GOT3 (cell line): ENCODE results near the gene ASPG.

Source experiments
- DNase-seq: peaks from one replicate; lab custom pipeline; 2025; ENCODE audit warnings: mixed read lengths; lab: John Stamatoyannopoulos, UW

Gene ASPG

DNA sequence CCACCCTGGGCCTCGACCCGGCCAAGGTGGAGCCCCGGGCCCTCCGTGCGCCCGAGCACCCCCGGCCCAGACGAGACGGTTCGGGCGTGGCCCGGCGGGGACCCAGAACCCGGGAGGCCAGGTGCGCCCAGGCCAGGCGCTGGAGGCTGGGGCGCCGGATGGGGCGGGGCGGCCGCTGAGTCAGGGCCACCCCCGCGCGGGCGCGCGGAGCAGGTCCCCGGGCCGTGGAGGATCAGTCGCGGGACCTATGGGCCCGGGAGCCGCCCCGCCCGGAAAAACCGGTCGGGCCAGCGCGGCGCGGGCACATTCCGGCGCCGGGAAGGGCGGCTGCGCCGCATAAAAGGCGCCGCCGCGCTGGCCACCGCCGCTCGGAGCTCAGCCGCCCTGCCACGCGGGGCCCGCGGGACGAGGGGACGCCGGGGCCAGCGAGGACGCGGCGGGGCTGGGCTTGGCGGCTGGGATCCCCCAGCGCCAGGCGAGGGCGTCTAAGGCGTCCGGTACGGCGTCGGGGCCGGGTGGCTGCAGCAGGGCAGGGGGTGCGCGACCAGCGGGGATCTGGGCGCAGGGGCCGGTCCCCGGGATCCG is 31.3 kb downstream of the ASPG start:
- DNase-seq: no peak

DNA sequence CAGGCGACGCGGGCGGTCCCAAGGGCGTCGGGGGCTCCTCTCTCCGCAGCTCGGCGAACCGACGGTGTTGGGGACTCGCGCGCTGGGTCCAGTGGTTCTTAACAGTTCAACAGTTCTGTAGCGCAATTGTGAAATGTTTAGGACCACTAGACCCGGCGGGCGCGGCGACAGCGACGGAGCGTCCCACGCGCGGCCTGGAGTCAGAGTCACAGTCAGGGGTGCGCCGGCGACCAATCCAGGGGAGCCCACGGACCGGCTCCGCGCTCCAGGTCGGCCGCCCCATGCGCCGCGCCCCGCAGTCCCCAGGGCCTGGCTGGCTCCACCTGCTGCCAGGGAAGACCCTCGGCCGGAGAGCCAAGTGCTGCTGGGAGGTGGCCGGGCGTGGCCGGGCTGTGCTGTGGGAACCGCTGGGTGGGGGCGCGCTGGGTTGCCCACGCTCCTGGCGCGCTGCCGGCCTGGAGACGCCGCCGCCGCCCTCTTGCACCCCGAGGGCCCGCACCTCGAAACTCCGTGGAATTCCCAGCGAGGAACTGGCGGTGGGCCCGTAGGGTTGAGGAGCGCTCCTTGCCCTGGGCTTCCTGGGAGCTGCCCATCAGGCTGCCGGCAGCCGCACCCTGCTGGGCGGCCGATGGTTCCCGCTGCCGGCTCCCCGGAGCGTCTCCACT is 32.0 kb downstream of the ASPG start:
- no peak for DNase-seq

DNA sequence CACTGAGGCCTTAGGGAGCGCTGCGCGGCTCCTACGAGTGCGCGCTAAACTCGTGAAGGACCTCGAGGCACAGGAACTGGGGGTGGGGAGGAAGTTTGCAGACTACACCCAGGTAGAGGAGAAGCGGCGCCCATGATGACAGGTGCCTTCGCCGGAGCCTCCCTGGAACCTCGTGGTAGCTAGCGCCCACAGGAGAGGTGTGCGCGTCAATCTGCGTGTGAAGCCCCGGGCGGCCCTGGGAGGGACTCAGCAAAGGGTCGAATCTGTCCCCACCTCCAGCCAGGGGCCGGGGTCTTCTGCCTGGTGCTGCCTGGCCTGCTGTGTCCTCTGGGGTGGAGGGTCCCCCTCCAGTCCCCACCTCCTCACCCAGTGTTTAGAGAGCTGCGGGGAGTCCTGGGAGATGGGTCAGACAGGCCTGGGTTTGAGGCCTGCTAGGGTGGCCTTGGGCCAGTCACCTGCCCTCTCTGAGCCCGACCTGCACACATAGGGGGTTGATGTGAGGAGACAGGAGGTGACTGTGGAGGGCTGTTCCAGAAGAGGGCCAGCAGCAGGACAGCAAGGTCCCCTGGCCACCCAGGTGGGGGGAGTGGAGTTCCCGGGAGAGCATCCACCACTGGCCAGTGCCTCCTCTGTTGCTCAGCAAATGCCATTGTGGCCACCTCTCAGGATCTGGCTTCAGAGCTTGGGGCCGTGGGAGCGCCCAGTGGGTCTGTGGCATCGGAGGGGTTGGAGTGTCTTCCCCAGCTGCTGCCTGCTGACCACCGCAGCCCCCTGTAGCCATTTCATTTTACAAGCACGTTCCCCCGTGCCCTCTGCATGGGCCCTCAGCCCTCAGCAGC is 32.7 kb downstream of the ASPG start:
- DNase-seq: no peak

DNA sequence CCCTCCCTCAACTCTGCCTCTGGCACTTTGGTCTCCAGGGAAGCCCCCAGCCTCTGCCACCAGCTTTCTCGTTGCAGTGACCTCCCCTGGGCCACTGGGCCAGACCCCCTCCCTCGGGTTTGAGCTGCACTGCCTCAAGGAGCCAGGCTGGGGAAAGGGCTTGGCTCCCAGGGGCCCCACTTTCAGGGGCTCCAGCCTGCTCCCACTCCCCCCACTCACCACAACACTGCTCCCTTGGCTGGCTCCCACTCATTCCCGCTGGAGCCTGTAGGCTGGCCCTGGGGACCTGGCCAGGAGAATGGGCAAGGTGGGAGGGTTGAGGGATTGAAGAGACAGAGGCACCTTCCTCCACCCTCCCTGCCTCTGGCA is 33.6 kb downstream of the ASPG start:
- no peak for DNase-seq

DNA sequence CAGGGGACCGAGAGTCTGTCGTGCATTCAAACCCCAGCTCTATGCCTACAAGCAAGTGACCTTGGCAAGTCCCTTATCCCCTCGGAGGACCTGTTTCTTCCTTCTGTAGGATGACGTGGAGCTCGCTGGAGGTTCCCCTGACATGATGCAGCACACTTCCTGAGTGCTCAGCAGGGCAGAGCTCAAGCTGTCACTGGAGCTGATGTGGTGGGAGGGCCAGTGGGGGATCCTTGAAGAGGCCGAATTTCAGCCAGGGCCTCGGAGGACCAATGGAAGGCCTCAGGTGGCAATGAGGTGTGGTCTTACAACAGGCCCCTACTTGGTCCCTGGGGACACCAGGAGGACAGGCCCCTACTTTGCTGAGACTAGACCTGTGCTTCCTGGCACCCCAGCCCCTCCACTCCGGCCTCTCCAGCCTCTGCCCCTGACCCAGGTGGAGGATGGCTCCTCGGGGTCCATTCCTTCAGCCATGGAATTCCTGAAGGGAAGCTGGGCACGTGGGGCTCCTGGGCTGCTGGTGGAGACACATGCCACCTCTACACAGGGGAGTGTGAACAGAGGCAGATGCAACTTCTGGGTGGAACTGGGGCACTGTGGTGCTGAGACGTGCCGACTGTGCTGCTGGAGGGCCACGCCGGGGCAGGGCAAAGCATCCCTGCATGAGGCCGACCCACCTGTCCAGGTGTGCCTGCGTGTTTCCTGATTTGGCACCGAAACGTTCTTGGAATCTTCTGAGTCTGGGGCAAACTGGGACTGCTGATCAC is 34.2 kb downstream of the ASPG start:
- DNase-seq: no peak

DNA sequence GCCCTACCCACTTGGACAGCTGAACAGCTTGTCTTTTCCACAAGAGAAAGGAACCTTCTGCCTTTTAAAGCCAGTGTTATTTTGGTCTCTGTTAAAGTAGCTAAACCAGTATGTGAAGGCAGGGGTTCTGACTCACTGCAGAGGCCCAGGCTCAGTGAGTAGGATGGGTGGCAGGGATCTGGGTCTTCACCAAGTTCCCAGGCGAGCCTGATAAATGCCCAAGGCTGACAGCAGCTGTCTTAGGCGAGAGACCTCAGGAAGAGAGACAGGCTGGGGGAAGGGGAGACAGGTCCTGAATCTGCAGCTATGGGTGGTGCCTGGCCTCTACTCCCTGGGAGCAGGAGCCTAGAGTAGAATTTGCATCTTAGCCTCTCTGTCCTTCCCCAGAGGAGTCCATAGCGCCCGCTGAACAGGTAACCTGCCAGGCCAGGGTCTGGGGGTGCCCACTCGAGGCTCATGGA is 34.8 kb downstream of the ASPG start:
- no peak for DNase-seq

DNA sequence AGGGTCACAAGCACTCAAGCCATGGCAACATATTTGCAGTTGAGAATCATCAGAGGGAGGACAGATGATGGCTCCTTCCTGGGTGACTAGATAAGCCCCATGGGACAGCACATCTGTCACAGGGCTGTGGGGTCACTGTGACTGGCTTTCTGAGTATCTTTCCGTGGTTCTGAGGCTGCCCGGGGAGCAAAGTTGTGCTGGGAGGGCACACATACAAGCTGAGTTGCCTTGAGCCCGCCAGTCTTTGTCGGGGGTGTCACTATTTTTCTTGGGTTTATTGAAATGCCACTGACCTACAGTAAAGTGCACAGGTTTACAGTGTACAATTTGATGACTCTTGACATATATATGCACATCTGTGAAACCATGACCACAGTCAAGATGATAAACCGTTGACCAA is 35.6 kb downstream of the ASPG start:
- DNase-seq: no peak

DNA sequence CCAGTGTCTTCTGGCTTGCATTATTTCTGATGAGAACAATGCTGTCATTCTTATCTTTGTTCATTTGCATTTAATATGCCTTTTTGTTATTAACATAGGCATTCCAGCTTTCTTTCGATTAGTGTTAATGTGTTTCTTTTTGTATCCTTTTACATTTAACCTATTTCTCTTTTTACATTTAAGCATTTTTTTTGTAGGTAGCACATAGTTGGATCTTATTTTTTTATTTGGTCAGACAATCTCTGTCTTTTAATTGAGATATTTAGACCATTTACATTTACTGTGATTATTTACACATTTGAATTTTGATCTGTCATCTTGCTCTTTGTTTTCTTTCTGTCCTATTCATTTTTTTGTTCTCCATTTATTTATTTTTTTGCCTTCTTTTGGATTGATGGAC is 38.4 kb downstream of the ASPG start:
- no peak for DNase-seq

DNA sequence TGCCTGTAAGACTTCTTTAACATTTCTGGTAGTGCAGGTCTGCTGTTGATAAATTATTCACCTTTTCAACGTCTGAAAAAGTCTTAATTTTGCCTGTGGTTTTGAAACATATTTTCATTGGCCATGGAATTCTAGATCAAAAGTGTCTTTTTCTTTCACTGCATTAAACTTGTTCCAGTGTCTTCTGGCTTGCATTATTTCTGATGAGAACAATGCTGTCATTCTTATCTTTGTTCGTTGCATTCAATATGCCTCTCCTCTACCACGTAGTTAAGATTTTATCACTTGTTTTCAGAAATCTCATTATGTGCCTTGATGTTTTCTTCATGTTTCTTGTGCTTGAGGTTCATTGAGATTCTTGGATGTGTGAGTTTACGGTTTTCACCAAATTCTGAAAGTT is 39.5 kb downstream of the ASPG start:
- DNase-seq: no peak

DNA sequence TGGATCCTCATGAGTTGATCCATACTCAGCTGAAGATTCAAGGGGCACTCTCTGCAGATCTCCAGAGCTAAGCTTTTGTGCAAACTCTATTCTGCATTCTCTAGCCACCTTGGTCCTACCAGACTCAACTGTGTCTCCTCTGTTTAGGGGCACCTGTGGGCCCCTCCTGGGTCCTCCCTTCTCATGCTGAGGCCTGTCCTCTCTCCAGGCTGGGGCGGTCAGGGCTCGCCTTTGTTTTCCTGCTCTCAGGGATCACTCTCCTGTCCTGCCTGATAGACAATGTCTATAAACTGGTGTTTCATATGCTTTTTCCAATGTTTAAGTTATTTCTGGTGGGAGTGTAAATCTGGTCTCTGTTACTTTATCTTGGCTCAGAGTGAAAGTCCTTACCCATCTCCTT is 41.3 kb downstream of the ASPG start:
- no peak for DNase-seq

DNA sequence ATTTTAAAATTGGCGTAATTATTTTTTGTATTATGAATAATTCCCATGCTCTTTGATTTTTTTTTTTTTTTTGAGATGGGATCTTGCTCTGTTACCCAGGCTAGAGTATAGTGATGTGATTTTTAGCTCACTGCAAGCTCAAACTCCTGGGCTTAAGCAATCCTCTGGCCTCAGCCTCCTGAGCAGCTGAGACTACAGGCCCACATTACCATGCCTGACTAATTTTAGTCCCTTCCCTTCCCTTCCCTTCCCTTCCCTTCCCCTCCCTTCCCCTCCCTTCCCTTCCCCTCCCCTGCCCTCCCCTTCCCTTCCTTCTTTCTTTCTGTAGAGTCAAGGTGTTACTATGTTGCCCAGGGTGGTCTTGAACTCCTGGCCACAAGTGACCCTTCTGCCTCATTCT is 43.5 kb downstream of the ASPG start:
- DNase-seq: no peak

DNA sequence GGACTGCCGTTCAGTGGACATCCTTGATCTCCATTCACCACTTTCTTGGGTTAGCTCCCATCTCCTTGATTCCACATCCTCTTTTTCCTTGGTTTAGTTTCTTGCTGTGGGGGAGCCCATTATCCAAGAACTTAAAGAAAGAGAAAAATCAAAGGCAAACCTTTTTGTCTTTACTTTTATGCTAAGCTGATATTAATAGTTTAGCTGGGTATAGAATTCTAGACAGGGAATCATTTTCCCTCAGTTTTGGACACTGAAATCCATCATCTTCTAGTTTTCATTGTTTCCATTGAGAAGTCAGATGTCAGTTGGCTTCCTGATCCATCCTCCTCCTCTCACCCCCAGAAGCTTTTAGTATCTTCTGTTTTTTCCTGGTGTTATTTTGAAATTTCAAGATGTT is 44.1 kb downstream of the ASPG start:
- no peak for DNase-seq

DNA sequence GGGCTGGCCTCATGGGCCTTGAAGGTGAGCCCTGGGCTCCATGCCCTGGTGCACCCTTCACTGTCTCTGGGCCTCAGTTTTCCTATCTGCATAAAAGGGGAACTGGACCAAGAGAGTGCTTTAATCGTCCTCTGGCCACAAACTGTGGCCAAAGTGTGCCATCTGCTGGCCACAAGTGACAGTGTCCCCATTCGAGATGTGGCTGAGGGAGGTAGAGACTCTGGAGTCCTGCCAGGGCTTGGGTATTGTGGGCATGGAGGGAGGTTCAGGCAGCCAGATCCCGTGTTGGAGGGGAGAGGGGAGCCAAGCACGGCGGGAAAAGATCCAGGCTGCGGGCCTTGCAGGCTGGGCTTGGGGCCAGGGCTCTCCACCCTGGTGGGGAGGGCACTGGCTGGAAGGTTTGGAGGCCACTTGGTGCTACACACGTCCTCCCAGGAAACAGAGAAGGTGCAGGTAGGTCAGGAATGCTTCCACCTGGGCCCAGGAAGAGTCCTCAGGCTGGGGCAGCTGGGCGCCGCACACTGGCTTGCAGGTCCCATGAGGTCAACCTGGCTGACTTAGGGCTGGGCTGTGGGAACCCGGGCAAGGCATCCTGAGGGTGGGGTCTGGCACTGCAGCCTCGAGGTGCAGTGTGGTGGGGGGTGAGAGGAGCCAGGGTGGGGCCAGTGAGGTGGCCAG is 45.6 kb downstream of the ASPG start:
- no peak for DNase-seq

DNA sequence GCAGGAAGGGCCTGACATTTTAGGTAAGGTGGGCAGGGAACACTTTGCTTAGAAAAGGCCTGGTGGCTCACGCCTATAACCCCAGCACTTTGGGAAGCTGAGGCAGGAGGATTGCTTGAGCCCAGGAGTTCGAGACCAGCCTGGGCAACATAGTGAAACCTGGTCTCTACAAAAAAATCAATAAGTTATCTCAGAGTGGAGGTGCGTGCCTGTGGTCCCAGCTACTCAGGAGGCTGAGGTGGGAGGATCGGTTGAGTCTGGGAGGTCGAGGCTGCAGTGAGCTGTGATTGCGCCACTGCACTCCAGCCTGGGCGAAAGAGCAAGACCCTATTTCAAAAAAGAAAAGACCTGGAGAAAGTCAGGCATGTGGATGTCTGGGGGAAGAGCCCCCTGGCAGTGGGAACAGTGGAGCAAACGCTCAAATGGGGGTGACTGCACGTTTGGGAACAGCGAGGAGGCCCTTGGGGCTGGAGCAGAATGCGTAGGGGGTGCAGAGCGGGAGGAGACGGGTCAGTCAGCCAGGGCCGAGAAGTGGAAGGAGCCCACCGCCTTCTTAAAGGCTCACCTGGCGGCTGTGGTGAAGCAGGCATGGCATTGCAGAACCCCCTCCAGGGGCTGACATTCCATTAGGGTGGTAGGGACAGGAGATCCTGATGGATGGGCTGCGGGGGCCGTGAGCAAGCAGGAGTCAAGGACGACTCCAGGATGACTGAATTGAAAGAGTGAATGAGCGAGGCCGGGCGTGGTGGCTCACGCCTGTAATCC is 46.6 kb downstream of the ASPG start:
- DNase-seq: no peak

DNA sequence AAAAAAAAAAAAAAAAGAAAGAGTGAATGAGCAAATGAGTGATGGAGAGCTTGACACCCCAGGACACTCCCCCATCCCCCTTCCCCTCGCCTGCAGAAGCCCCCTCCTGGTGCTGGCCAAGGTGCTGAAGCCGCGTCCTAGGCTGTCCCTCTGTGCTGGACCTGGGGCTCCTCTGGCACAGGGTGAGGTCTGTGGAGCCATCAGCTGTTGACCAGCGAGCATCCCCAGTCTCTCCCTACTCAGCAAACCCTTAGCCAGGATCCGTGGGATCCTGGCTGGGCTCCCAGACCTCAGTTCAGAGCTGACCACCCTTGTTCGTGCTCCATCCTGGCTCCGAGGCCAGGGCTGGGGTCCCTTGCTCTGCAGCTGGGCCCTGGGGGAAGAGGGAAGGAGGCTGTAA is 47.5 kb downstream of the ASPG start:
- DNase-seq: no peak

DNA sequence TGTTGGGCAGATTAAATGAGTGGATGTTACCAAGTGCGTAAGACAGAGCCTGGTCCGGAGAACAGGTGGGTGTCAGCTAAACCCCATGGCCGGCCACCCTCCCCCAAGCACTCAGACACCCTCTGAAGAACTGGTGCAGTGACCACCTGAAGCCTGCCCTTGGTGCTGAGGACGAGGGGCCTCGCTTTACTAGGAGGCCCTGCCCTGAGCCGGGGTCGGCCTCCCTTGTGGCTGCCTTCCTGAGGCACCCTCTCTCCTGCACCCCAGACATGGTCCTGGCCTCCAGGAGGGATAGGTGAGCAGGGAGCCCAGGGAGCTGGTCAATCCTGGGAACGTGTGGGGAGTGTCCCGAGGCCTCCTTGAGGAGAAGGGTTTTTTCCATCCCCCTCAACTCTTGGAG is 48.0 kb downstream of the ASPG start:
- no peak for DNase-seq

DNA sequence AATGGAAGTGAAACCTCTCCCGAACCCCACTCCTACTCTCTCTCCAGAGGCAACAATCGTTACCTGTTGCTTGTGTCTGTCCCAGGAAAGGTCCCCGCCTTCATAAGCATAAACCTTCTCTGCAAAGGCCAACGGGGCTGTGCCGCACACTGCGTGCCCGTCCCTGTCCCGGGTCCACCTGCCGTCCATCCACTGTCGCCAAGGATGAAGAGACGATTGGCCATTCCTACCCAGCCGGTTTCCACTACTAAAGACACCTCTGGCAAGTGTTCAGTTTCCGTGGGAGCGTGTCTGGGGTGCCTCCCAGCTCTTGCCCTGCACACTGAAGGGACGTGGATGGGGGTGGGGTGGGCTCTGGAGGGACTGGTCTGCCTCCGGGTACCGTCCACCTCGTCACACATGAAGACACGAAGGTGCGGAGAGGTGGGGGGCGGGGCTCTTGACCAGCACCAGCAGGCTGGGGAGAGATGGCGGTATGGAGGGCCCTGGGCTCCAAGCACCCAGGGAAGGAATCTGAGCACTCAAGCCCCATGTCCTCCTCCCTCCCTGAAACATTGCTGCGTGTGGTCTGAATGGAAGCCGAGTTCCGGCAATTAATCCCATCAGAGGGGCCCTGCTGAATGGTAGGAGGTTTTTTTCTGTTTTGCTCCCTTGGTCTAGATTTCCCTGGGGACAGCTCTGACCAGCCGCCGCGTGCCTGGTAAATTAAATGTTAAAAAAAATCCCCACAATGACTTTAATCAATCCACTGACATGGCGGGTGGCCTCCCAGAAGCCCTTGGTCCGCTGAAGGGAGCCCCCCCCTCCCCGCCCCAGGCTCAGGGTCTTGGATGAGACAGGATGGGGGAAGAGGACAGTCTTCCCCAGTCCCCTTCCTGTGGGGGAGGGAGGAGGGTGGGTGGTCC is 48.8 kb downstream of the ASPG start:
- DNase-seq: no peak

DNA sequence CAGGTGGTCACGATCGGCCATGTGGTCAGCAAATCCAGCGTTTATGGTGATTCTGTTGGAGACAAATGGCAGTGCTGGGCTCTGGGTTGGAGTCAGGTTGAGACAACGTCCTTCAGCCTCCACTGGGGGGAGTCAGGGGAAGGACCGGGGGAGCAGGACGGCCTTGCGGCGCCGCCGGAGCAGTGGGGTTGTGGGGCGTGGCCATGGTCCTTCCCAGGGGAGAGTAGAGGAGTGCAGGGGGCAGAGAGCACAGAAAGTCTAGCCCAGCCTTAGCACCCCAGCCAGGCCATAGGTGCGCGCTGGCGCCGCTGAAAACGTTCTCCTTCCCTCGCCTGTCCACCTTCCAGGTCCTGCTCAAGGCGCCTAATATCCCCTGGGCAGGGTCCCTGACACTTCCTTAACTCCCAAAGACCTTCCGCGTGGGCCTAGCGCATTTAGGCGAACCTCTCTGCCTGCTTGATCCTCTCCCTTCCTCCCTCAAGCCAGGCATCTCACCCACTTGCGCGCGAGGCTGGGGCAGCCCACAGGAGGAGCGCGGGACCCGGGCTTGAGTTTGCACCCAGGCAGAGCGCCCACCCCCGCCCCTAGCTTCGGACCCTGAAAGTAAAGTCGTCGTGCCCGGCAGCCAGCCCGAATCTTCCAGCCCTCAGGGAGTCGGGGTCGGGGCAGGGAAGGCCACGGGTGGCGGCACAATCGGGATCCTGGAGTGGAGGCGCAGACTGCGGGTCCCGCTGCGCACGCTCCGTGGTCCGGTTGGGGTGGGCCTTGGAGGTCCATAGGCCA is 49.8 kb downstream of the ASPG start:
- no peak for DNase-seq

DNA sequence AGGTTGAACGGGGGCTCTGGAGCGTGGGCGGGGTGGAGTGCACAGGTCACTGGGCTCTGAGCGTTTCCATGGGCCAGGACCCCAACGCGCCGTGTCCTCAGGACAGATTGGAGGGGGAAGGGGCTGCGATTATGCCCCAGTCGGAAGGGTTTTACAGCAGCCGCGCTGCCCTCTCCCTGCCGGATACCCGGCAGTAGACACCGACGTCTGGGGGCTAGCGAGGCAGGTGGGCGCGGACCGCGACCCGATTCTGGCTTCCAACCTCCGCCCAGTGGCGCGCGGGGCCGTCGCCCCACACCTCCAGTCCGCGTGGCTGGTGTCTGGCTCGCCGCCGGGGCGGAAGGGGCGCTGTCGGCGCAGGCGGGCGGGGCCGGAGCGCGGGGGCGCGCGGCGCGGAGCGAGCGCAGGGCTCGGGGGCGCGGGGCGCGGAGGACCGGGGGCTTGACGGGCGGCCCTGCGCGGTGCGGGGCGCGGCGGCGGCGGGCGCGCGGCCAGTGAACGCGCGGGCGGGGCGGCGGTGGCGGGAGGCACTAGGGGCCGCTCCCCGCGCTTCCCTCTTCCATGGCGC is 50.5 kb downstream of the ASPG start:
- DNase-seq: no peak
